PC-3 (cell line): ENCODE results near the gene ONECUT3.

Experiments used
- CTCF ChIP-seq: fragments of 300-600 bp; sonication (generic); conservative IDR thresholded peaks from 2 replicates; pipeline ENCODE4 v1.5.1; 2017; ENCODE audit warnings: antibody characterized with exemption, low read depth, mild to moderate bottlenecking, low read length
- EZH2 ChIP-seq: fragments of 300-600 bp; sonication (generic); IDR thresholded peaks from one replicate; pipeline ENCODE4 v1.6.1; 2017; ENCODE audit warnings: antibody characterized with exemption, mild to moderate bottlenecking, low read length; ENCODE audit not compliant: unreplicated experiment

GRCh38 chr19:1713170-1713569 lies 40.1 kb upstream of the ONECUT3 start:
- no peak for TF ChIP-seq CTCF
- TF ChIP-seq EZH2 = no peak
